ENCODE measurements around the gene CYLD.
A peak's percentile ranks its signal among the peaks of the same experiment; 100 is the strongest.

Gene CYLD

GRCh38 chr16:50717091-50717490, 24.8 kb upstream of the CYLD start:
- H3K27ac ChIP-seq (ENCODE audit: poor library complexity, severe bottlenecking), result no peak overlapping the region
- H3K36me3 ChIP-seq (ENCODE audit: low read depth), result no peaks in the 10 kb centered on the region
- no peak for DNase-seq (ENCODE audit: low spot score)
- TF ChIP-seq, protein P1, sequence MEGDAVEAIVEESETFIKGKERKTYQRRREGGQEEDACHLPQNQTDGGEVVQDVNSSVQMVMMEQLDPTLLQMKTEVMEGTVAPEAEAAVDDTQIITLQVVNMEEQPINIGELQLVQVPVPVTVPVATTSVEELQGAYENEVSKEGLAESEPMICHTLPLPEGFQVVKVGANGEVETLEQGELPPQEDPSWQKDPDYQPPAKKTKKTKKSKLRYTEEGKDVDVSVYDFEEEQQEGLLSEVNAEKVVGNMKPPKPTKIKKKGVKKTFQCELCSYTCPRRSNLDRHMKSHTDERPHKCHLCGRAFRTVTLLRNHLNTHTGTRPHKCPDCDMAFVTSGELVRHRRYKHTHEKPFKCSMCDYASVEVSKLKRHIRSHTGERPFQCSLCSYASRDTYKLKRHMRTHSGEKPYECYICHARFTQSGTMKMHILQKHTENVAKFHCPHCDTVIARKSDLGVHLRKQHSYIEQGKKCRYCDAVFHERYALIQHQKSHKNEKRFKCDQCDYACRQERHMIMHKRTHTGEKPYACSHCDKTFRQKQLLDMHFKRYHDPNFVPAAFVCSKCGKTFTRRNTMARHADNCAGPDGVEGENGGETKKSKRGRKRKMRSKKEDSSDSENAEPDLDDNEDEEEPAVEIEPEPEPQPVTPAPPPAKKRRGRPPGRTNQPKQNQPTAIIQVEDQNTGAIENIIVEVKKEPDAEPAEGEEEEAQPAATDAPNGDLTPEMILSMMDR (IDR thresholded peaks at IDR 0.05; ENCODE audit: poor library complexity, severe bottlenecking), result no peak
- no peaks in the 10 kb centered on the region for H3K27me3 ChIP-seq (ENCODE audit: insufficient read depth, poor library complexity, severe bottlenecking)
- no peak for ATAC-seq (ENCODE audit: low read depth)
- no peaks in the 10 kb centered on the region for H3K9me3 ChIP-seq (ENCODE audit: severe bottlenecking)
- peaks cover 9% of the 10 kb centered on the region for H3K4me1 ChIP-seq (ENCODE audit: insufficient read depth, poor library complexity, severe bottlenecking)
- H3K4me3 ChIP-seq (ENCODE audit: severe bottlenecking), result no peak overlapping the region

DNA sequence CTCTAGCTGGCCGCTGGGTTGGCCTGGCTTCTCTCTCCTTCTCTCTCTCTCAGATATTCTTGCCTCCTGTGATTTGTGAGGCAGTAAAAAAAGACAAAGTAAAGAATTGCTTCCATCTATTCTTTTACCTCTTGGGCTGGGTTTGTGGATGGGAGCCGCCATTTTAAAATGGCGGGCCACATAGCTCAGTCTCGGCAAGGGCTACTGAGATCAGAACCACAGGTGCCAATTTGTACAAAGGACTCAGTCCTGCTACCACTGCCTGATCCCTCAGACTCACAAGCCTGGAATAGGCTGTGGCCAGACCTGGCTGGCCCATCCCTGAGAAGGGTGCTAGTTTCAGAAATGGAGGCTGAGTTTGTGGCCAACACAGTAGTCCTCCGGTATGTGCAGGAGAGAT, 24.4 kb upstream of the CYLD start:
- no peak overlapping the region for H3K4me3 ChIP-seq (ENCODE audit: severe bottlenecking)
- ATAC-seq (ENCODE audit: low read depth) (no peak), DNase-seq (ENCODE audit: low spot score) (no peak)
- H3K36me3 ChIP-seq (ENCODE audit: low read depth), result no peaks in the 10 kb centered on the region
- no peaks in the 10 kb centered on the region for H3K27me3 ChIP-seq (ENCODE audit: insufficient read depth, poor library complexity, severe bottlenecking)
- peaks cover 9% of the 10 kb centered on the region for H3K4me1 ChIP-seq (ENCODE audit: insufficient read depth, poor library complexity, severe bottlenecking)
- no peak overlapping the region for H3K27ac ChIP-seq (ENCODE audit: poor library complexity, severe bottlenecking)
- TF ChIP-seq, protein P1 (IDR thresholded peaks at IDR 0.05; ENCODE audit: poor library complexity, severe bottlenecking), result no peak
- H3K9me3 ChIP-seq (ENCODE audit: severe bottlenecking), result no peaks in the 10 kb centered on the region

GRCh38 chr16:50718061-50718760, 23.7 kb upstream of the CYLD start:
- Histone ChIP-seq H3K27me3 (ENCODE audit: insufficient read depth, poor library complexity, severe bottlenecking) (no peaks in the 10 kb centered on the region), H3K4me3 (ENCODE audit: severe bottlenecking) (no peak overlapping the region), H3K27ac (ENCODE audit: poor library complexity, severe bottlenecking) (no peak overlapping the region), H3K9me3 (ENCODE audit: severe bottlenecking) (no peaks in the 10 kb centered on the region), H3K4me1 (ENCODE audit: insufficient read depth, poor library complexity, severe bottlenecking) (peaks cover 9% of the 10 kb centered on the region), H3K36me3 (ENCODE audit: low read depth) (no peaks in the 10 kb centered on the region)
- TF ChIP-seq, protein P1 (IDR thresholded peaks at IDR 0.05; ENCODE audit: poor library complexity, severe bottlenecking), result no peak
- no peak for ATAC-seq (ENCODE audit: low read depth)
- DNase-seq (ENCODE audit: low spot score), result no peak

- Histone ChIP-seq H3K9me3 (ENCODE audit: severe bottlenecking) (no peaks in the 10 kb centered on the region), H3K27ac (ENCODE audit: poor library complexity, severe bottlenecking) (no peak overlapping the region), H3K36me3 (ENCODE audit: low read depth) (no peaks in the 10 kb centered on the region), H3K27me3 (ENCODE audit: insufficient read depth, poor library complexity, severe bottlenecking) (no peaks in the 10 kb centered on the region), H3K4me1 (ENCODE audit: insufficient read depth, poor library complexity, severe bottlenecking) (peaks cover 9% of the 10 kb centered on the region), H3K4me3 (ENCODE audit: severe bottlenecking) (no peak overlapping the region)
- DNase-seq (ENCODE audit: low spot score) (no peak), ATAC-seq (ENCODE audit: low read depth) (peak; percentile 71)
- TF ChIP-seq, protein P1 (IDR thresholded peaks at IDR 0.05; ENCODE audit: poor library complexity, severe bottlenecking), result no peak
Measured at GRCh38 chr16:50718761-50719400, 23.0 kb upstream of the CYLD start.

All from RWPE2 (cell line).